Measurements from ENCODE around the gene NDC80.
A peak's percentile ranks its signal among the peaks of the same experiment; 100 is the strongest.
"Not testable (repeated sequence)": the region's sequence is repeated elsewhere in the genome, so short reads cannot be mapped to it uniquely, and the experiment has no call there.

The NDC80 gene

DNA sequence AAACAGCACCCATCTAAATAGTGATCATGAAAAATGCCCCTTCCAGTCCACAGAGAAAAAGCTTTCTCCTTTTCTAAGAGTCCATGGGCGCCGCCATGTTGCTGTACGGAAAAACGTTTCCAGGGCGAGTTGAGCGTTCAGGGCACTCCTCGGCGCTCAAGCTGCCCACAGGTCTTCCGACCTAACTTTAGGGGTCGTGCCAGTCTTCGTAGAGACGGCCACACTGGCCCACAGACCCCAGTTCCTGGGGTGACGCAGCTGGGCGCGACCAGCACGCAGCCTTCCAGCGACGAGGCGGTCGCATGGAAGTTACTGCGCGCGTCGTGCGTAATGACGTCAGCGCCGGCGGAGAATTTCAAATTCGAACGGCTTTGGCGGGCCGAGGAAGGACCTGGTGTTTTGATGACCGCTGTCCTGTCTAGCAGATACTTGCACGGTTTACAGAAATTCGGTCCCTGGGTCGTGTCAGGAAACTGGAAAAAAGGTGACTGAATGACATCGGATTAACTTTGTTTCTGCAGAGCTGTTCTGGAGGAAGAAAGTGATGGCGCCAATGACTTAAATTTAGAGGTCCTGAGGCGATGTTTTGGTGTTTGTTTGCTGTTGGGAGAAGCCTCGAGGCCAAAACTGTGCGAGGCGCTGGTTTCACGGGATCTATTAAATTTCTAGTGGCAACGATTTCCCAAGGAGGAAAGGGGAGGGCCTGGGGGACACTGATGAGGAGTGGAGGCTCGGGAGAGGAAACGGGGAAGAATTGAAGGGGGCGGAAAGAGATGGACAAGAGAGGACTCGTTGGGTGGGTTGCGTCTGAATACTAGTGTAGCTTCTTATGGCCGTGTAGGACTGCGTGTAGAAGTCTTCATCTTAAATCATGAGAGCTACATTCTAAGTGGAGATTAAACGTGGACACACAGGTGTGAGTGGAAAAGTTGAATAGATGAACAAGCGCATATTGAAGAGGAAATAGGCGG lies at the start of gene NDC80, which contains the start of gene METTL4:
Gene NDC80 (plus strand): TSS at position 358 of the 971 bp plus-strand sequence. CDS start 1,429 bp downstream, outside the sequence.
Gene METTL4 (minus strand): TSS at position 306 of the 971 bp plus-strand sequence. CDS start 4,289 bp downstream, outside the sequence.
- Mint-ChIP-seq H3K4me3 (peak within 1 kb of the TSS; percentile 95), H3K27me3 (no peaks in the 10 kb centered on the region), H3K9me3 (no peaks in the 10 kb centered on the region), H3K36me3 (peaks cover 49% of the 10 kb centered on the region), H3K4me1 (peaks cover 66% of the 10 kb centered on the region), H3K27ac (peak within 1 kb of the TSS; percentile 97)
- CTCF ChIA-PET = interaction anchor here (2.0 kb wide), 1 partner anchor 24 kb away, joined by 7 read pairs; no protein-coding TSS in a partner anchor
- DNase-seq = peak; percentile 88

GRCh38 chr18:2522112-2522511 lies 49.2 kb upstream of the NDC80 start:
- CTCF ChIA-PET = interaction anchor here (1.2 kb wide), 1 partner anchor 20 kb away, joined by 4 read pairs; no protein-coding TSS in a partner anchor

GRCh38 chr18:2524794-2525198 lies 46.6 kb upstream of the NDC80 start:
- DNase-seq, H3K9me3 Mint-ChIP-seq, H3K36me3 Mint-ChIP-seq, H3K4me1 Mint-ChIP-seq, CTCF ChIA-PET, H3K27ac Mint-ChIP-seq, H3K27me3 Mint-ChIP-seq, H3K4me3 Mint-ChIP-seq: not testable (repeated sequence)

More at GRCh38 chr18:2522112-2522511, 49.2 kb upstream of the NDC80 start:
- no peaks in the 10 kb centered on the region for H3K9me3 Mint-ChIP-seq
- no peak overlapping the region for H3K4me3 Mint-ChIP-seq
- no peaks in the 10 kb centered on the region for H3K36me3 Mint-ChIP-seq
- no peaks in the 10 kb centered on the region for H3K27me3 Mint-ChIP-seq
- no peak overlapping the region for H3K27ac Mint-ChIP-seq
- peaks cover 2% of the 10 kb centered on the region for H3K4me1 Mint-ChIP-seq
- no peak for DNase-seq

DNA sequence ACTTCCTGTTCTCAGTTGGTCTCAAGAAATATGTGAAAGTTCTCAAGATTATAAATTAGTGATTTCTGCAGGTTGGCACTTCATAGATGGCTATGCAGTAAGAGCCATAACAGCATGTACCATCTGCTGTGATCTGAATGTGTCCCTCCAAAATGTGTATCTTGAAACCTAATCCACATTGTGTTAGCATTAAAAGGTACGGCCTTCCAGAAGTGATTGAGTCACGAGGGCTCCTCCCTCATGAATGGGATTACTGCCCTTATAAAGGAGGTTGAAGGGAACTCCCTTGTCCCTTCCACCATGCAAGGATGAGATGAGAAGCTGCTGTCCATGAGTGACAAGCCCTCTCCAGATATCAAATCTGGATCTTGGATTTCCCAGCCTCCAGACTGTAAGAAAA lies 45.0 kb upstream of the NDC80 start:
- H3K4me1 Mint-ChIP-seq = peaks cover 2% of the 10 kb centered on the region
- no peak for DNase-seq
- H3K27ac Mint-ChIP-seq = no peak overlapping the region
- H3K4me3 Mint-ChIP-seq = no peak overlapping the region
- no peaks in the 10 kb centered on the region for H3K36me3 Mint-ChIP-seq
- no peaks in the 10 kb centered on the region for H3K27me3 Mint-ChIP-seq
- CTCF ChIA-PET = no interaction called here
- no peaks in the 10 kb centered on the region for H3K9me3 Mint-ChIP-seq

GRCh38 chr18:2529154-2529553 lies 42.2 kb upstream of the NDC80 start:
- peaks cover 7% of the 10 kb centered on the region for H3K36me3 Mint-ChIP-seq
- H3K4me3 Mint-ChIP-seq = no peak overlapping the region
- no peak overlapping the region for H3K27ac Mint-ChIP-seq
- H3K4me1 Mint-ChIP-seq = no peaks in the 10 kb centered on the region
- CTCF ChIA-PET = no interaction called here
- H3K9me3 Mint-ChIP-seq = no peaks in the 10 kb centered on the region
- H3K27me3 Mint-ChIP-seq = no peaks in the 10 kb centered on the region
- no peak for DNase-seq

GRCh38 chr18:2531751-2532150 lies 39.6 kb upstream of the NDC80 start:
- Mint-ChIP-seq H3K27me3 (no peaks in the 10 kb centered on the region), H3K27ac (no peak overlapping the region), H3K9me3 (no peaks in the 10 kb centered on the region), H3K36me3 (peaks cover 17% of the 10 kb centered on the region), H3K4me1 (no peaks in the 10 kb centered on the region), H3K4me3 (no peak overlapping the region)
- DNase-seq = no peak
- CTCF ChIA-PET = interaction anchor here (1.3 kb wide), 1 partner anchor 427 kb away, joined by 4 read pairs; no protein-coding TSS in a partner anchor

GRCh38 chr18:2532797-2533196 lies 38.6 kb upstream of the NDC80 start:
- Mint-ChIP-seq H3K27me3 (no peaks in the 10 kb centered on the region), H3K9me3 (no peaks in the 10 kb centered on the region), H3K4me1 (no peaks in the 10 kb centered on the region), H3K27ac (no peak overlapping the region), H3K4me3 (no peak overlapping the region), H3K36me3 (peaks cover 21% of the 10 kb centered on the region)
- no peak for DNase-seq
- CTCF ChIA-PET = interaction anchor here (1.3 kb wide), 1 partner anchor 428 kb away, joined by 4 read pairs; no protein-coding TSS in a partner anchor

DNA sequence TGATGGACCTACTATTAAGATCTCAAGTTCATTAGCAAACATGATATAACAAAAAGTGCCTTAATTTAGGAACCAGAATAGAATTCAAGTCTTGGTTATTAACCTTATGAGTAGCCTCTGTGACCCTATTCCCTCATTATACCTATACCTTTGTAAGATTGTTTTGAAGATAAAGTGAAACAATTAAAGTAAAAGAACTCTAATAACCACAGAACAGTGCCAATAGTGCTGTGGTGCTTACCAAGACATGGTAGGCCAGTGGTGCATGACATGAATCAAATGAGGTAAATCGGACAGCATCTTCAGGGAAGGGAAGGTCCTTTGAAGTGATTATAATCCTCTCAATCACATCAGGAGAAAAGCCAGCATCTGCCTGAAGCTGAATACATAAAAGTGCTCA lies 36.5 kb upstream of the NDC80 start:
- no peaks in the 10 kb centered on the region for H3K27me3 Mint-ChIP-seq
- CTCF ChIA-PET = interaction anchor here (1.1 kb wide), 1 partner anchor 11 kb away, joined by 3 read pairs; no protein-coding TSS in a partner anchor
- H3K27ac Mint-ChIP-seq = no peak overlapping the region
- no peak overlapping the region for H3K4me3 Mint-ChIP-seq
- H3K36me3 Mint-ChIP-seq = peaks cover 30% of the 10 kb centered on the region
- no peaks in the 10 kb centered on the region for H3K4me1 Mint-ChIP-seq
- no peak for DNase-seq
- H3K9me3 Mint-ChIP-seq = no peaks in the 10 kb centered on the region

GRCh38 chr18:2535419-2535910 lies 35.9 kb upstream of the NDC80 start:
- Mint-ChIP-seq H3K36me3 (peaks cover 30% of the 10 kb centered on the region), H3K27ac (no peak overlapping the region), H3K27me3 (no peaks in the 10 kb centered on the region), H3K9me3 (no peaks in the 10 kb centered on the region), H3K4me1 (no peaks in the 10 kb centered on the region), H3K4me3 (no peak overlapping the region)
- CTCF ChIA-PET = interaction anchor here (1.1 kb wide), 2 partner anchors 11 to 12 kb away, joined by 3 read pairs; no protein-coding TSS in a partner anchor
- DNase-seq = no peak

- H3K36me3 Mint-ChIP-seq = peaks cover 30% of the 10 kb centered on the region
- DNase-seq = no peak
- H3K27ac Mint-ChIP-seq = no peak overlapping the region
- H3K4me1 Mint-ChIP-seq = no peaks in the 10 kb centered on the region
- H3K4me3 Mint-ChIP-seq = no peak overlapping the region
- CTCF ChIA-PET = interaction anchor here (1.1 kb wide), 1 partner anchor 11 kb away, joined by 3 read pairs; no protein-coding TSS in a partner anchor
- no peaks in the 10 kb centered on the region for H3K27me3 Mint-ChIP-seq
- no peaks in the 10 kb centered on the region for H3K9me3 Mint-ChIP-seq
These were observed 35.3 kb upstream of the NDC80 start for GRCh38 chr18:2536063-2536462.

DNA sequence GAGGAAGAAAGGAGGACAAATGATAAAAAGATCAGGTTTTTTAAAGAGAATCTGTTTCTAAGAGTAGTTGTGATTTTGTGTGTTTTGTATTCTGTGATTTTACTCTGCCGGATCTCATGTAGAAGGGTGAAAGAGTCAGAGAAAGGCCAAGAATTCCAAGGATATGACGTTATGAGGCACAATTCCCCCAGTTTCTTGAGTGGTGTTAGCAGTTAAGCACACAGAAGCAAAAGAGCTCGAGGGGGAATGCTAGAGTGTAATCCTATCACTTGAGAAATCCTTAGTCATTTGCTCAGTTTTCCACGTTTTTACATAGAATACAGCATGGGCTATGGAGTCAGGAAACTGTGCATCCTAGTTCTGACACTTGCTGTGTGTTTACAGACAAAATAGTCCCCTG lies 34.9 kb upstream of the NDC80 start:
- CTCF ChIA-PET = interaction anchor here (1.1 kb wide), 2 partner anchors 9 to 11 kb away, joined by 3 to 4 read pairs; no protein-coding TSS in a partner anchor
- H3K36me3 Mint-ChIP-seq = peaks cover 30% of the 10 kb centered on the region
- no peak overlapping the region for H3K4me3 Mint-ChIP-seq

DNA sequence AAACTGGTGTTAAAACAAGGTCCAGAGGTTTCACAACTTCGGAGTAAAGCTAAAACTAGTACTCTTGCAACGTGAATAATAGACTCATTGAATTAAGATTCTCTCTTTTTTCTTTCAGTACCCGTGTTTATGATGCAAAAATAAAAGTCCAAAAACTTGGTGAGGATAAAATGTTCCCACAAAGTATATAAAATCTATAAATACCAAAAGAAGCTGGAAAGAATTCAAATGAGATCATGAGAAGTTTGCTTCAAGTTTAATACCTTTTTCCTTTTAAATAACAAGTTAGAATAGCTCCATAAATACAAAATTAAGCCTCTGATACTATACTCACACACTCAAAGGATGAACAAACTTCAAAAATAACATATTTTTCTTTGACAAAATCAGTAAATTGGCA lies 34.1 kb upstream of the NDC80 start:
- CTCF ChIA-PET = interaction anchor here (1.1 kb wide), 2 partner anchors 10 kb away, joined by 3 to 4 read pairs; no protein-coding TSS in a partner anchor
- no peaks in the 10 kb centered on the region for H3K9me3 Mint-ChIP-seq
- H3K27me3 Mint-ChIP-seq = no peaks in the 10 kb centered on the region
- no peak for DNase-seq
- H3K27ac Mint-ChIP-seq = no peak overlapping the region
- no peak overlapping the region for H3K4me3 Mint-ChIP-seq
- peaks cover 4% of the 10 kb centered on the region for H3K4me1 Mint-ChIP-seq
- peaks cover 29% of the 10 kb centered on the region for H3K36me3 Mint-ChIP-seq

More for the DNA sequence above, 34.9 kb upstream of the NDC80 start:
- H3K4me1 Mint-ChIP-seq = no peaks in the 10 kb centered on the region
- no peaks in the 10 kb centered on the region for H3K27me3 Mint-ChIP-seq
- H3K27ac Mint-ChIP-seq = no peak overlapping the region
- H3K9me3 Mint-ChIP-seq = no peaks in the 10 kb centered on the region
- DNase-seq = no peak

DNA sequence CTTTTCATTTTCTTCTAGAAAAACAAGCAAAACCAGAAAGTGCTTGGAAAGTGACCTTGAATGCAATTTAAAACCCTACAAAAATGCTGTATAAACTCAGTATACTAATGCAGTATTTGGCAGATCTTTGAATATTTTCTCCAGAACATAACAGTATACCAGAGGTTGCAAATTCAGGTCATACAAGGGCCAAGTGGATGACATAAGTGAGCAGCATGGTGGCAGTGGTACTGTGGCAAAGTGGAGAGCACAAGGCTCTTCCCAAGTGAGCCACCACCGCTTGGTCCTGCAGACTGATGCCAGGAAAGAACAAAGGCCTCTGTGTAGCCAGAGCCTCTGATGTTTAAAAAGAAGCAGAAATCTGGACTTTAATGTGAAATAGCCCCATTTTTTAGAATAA lies 33.1 kb upstream of the NDC80 start:
- peaks cover 4% of the 10 kb centered on the region for H3K4me1 Mint-ChIP-seq

DNA sequence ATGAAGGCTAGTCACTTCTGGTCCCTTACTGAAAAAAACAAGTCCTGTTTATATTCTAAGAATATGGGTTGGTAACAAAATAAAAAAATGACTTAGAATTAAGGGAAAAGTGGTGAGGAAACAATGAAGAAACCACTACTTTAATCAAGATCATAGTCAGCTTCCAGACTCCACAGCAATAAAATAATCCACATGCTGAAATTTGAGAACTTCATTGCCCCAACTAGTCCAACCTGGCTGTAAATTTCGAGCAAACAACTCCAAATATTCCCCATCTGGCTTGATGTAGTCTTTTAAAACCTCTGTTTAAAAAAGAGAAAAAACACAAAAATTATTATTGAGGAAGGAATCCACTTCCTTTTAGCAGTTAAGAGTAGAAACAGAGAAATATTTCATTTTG lies 32.5 kb upstream of the NDC80 start:
- CTCF ChIA-PET = no interaction called here
- Mint-ChIP-seq H3K9me3 (no peaks in the 10 kb centered on the region), H3K4me3 (no peak overlapping the region), H3K27me3 (no peaks in the 10 kb centered on the region), H3K27ac (no peak overlapping the region), H3K36me3 (peaks cover 24% of the 10 kb centered on the region), H3K4me1 (peaks cover 4% of the 10 kb centered on the region)
- no peak for DNase-seq

More for the DNA sequence above, 33.1 kb upstream of the NDC80 start:
- peaks cover 23% of the 10 kb centered on the region for H3K36me3 Mint-ChIP-seq
- no peak overlapping the region for H3K4me3 Mint-ChIP-seq
- no peak for DNase-seq
- H3K9me3 Mint-ChIP-seq = no peaks in the 10 kb centered on the region
- H3K27me3 Mint-ChIP-seq = no peaks in the 10 kb centered on the region
- CTCF ChIA-PET = no interaction called here
- no peak overlapping the region for H3K27ac Mint-ChIP-seq
